HAP-1 (cell line): ENCODE measurements around the gene EHD4.

Experiments
- DNase-seq, 2 experiments: peaks; one replicate each; pipeline ENCODE4 v3.0.0-alpha.2; 2016 to 2020; ENCODE audit warnings: low spot score in 2 of 2
- H3K27me3 ChIP-seq: fragments of 250-450 bp; sonication (Bioruptor Pico); 2 replicates; pipeline ENCODE4 v1.5.1; 2020; ENCODE audit warnings: low read depth, mild to moderate bottlenecking, moderate library complexity
- H3K36me3 ChIP-seq: fragments of 250-450 bp; sonication (Bioruptor Pico); replicated peaks from 2 replicates; pipeline ENCODE4 v1.5.1; 2020; ENCODE audit warnings: mild to moderate bottlenecking
- H3K4me1 ChIP-seq: fragments of 250-450 bp; sonication (Bioruptor Pico); 2 replicates; pipeline ENCODE4 v1.5.1; 2020; ENCODE audit warnings: mild to moderate bottlenecking
- H3K4me3 ChIP-seq: fragments of 250-450 bp; sonication (Bioruptor Pico); 2 replicates; pipeline ENCODE4 v1.5.1; 2020; ENCODE audit warnings: mild to moderate bottlenecking, moderate library complexity
- H3K9me3 ChIP-seq: fragments of 250-450 bp; sonication (Bioruptor Pico); 2 replicates; pipeline ENCODE4 v1.5.1; 2020; ENCODE audit warnings: mild to moderate bottlenecking, moderate library complexity
- in situ Hi-C: fragments of 300-500 bp; cut with MboI; formaldehyde crosslinking; loops from 3 replicates; pipeline ENCODE4 v1.14.3; 2020; ENCODE audit warnings: low sequenced_read_pairs, inconsistent platforms, mixed read lengths

Gene EHD4

DNA sequence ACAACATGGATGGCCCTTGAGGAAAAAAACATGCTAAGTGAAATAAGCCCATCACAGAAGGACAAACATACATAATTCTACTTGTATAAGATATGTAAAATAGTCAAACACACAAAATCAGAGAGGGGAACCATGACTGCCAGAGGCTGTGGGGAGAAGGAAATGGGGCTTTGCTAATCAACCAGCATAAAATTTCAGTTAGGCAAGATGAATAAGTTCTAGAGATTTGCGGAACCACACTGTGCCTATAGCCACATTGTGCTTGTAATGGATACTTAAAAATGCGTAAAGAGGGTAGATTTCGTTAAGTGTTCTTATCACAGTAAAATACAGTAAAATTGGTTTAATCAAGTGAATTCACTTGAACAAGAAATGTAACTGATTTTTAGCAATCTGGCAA, 44.8 kb downstream of the EHD4 start:
- H3K4me3 ChIP-seq = no peak overlapping the region
- DNase-seq = no peak
- in situ Hi-C loops = no loop called here

DNA sequence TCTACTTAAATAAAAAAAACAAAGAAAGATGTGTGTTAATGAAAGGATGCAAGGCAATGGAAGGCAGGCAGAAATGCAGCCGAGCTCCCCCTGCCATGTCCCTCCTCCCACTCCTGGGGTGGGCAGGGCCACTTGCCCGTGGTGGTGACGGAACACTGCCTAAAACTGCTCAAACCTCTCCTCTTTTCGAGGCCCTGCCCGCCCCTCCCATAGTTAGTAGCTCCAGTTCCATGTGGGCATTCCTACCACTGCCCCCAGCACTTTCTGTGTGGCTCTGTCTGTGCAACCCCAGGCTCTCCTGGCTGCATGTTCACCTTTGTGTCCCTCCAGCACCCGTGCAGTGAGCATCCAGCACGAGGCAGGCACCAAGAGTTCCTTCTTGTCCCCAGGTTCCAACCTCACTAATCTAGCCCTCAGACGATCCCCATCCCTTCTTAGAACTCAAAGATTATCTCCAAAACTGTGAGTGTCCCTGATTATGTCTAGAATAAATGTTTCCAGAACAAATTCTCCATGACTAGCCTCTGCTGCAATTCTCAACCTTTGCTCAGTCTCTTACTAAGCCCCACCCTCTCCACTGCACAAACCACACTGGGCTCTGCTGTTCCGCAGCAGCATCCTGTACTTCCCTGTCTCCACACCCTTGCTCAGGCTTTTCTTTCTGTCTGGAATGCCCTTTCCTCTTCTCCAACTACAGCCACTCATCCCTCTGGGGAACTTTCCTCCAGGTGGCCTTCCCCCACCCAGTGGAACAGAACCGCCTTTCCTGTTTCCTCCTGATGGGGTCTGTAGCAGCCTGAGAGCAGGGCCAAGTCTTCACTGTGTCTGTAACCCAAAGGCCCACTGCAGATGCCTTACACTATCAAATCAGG, 45.9 kb downstream of the EHD4 start:
- Histone ChIP-seq H3K27me3 (no peaks in the 10 kb centered on the region), H3K9me3 (no peaks in the 10 kb centered on the region), H3K36me3 (no peaks in the 10 kb centered on the region), H3K4me3 (no peak overlapping the region), H3K4me1 (no peaks in the 10 kb centered on the region)
- DNase-seq = no peak
- in situ Hi-C loops = no loop called here

More for the DNA sequence above, 44.8 kb downstream of the EHD4 start:
- no peaks in the 10 kb centered on the region; the same call in 1 of the 2 replicates for H3K36me3 ChIP-seq
- no peaks in the 10 kb centered on the region for H3K27me3 ChIP-seq
- H3K9me3 ChIP-seq = no peaks in the 10 kb centered on the region
- no peaks in the 10 kb centered on the region; the same call in 1 of the 2 replicates for H3K4me1 ChIP-seq

DNA sequence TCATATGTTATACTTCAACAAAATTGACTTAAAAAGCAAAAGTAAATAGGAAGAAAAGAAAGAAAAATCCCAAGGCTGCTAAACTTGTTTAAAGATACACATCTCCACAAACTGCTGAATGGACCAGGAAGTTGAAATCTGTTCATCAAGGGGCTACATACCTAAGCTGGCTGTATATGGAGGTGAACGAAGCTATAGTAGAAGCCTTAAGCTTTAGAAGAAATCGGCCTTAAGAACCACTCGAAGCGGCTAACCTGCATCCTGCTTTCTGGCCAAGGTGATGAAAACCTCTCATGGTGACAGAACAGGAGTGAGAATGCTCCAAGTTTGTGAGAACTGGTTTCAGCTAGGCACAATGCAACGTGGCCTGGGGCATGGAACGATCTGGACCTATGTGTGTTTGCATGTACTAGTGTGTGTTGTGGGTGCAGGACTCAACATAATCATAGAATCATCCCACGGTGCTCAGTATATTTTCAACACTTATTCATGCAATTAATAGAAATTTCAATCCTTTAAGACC, 47.2 kb downstream of the EHD4 start:
- DNase-seq = no peak
- Histone ChIP-seq H3K4me3 (no peak overlapping the region), H3K9me3 (no peaks in the 10 kb centered on the region), H3K4me1 (no peaks in the 10 kb centered on the region; the same call in 1 of the 2 replicates), H3K36me3 (no peaks in the 10 kb centered on the region), H3K27me3 (no peaks in the 10 kb centered on the region)
- in situ Hi-C loops = no loop called here

DNA sequence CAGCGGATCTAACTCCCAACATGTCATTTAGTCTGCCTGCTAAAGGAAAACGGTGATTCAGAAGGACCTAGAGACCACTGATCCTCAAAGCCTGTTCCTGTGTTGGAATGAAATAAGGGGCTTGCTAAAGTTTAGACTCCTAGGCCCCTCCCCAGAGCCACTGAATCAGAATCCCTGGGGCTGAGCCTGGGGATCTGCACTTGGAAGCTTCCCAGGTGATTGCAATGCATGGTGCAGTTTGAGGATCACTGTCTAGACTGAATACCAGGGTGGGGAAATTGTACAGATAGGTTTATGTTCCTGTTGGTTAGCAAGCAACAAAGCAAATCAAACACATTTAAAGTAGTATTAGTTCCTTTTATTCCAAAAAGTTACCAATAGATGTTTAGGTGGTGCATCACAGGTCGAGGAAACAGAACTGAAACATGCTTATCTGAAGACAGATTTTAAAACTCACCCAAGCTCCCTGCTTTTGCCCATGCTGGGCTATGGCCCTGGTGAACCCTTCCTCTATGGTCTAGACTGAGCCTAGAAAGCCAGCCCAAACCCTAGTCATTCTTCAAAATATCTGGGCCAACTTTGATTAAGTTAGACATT, 48.9 kb downstream of the EHD4 start:
- Histone ChIP-seq H3K4me3 (no peak overlapping the region), H3K36me3 (peaks cover 4% of the 10 kb centered on the region; the same call in 1 of the 2 replicates), H3K27me3 (no peaks in the 10 kb centered on the region), H3K9me3 (no peaks in the 10 kb centered on the region), H3K4me1 (no peaks in the 10 kb centered on the region; the same call in 1 of the 2 replicates)
- in situ Hi-C loops = no loop called here
- no peak for DNase-seq

DNA sequence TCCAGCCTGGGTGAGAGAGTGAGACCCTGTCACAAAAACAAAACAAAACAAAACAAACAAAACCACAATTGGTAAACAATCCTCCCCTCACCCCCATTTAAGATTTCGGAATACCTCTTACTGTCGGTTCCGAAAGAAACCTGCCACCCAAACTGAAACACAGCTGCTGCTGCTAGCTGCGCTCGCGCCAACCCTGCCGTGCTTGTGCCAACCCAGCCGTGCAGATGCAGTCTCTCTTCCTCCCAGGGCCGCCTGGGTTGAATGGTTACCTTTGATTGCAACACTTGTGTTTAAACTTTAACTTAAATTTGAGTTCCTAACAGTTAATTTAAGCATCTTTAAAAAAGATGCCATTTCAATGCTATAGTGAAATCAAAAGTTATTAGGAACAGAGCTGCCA, 50.0 kb downstream of the EHD4 start:
- in situ Hi-C loops = no loop called here
- Histone ChIP-seq H3K9me3 (no peaks in the 10 kb centered on the region), H3K36me3 (peaks cover 7% of the 10 kb centered on the region; the same call in 1 of the 2 replicates), H3K4me3 (no peak overlapping the region), H3K27me3 (no peaks in the 10 kb centered on the region), H3K4me1 (no peaks in the 10 kb centered on the region; the same call in 1 of the 2 replicates)
- no peak for DNase-seq

DNA sequence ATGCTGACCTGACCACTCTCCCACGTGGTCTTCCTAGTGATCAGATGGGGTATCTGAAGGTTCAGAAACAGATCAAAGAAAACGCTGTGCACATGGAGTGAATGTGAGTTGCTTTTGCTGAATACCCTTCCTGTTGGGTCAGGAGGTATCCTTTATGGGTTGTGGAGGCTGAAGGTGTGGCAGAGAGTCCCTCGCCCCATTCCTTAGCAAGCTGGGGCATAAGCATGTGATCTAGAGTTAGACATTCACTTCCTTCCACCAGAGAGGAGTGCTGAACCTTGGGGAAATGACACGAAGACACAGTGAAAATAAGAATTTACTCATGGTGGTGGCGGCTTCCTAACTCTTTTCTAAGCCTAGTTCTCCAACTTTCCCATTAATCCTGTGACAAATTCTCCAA, 50.7 kb downstream of the EHD4 start:
- DNase-seq = no peak
- no peaks in the 10 kb centered on the region for H3K9me3 ChIP-seq
- no peaks in the 10 kb centered on the region for H3K27me3 ChIP-seq
- no peaks in the 10 kb centered on the region; the same call in 1 of the 2 replicates for H3K4me1 ChIP-seq
- peaks cover 7% of the 10 kb centered on the region; the same call in 1 of the 2 replicates for H3K36me3 ChIP-seq
- H3K4me3 ChIP-seq = no peak overlapping the region
- in situ Hi-C loops = no loop called here

DNA sequence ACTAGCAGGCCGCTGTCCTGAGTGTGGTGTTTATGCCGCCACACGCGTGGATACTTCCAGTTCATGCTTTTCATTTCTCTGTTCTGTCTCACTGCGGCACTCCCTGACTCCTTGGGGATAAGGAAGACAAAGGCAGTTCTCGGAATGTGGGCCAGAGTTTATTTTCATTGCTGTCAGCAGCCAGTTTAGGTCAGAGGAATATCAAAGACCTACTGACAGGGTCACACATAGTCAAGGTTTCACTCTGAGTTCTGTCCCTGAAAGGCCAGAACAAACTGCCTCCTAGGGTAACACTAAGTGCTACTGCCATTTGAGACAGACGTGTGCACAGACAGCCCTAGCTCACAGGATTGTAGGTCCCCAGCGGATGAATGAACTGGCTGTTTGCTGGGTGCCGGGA, 51.2 kb downstream of the EHD4 start:
- no peak for DNase-seq
- H3K4me1 ChIP-seq = no peaks in the 10 kb centered on the region; the same call in 1 of the 2 replicates
- no peak overlapping the region for H3K4me3 ChIP-seq
- in situ Hi-C loops = no loop called here
- H3K36me3 ChIP-seq = peaks cover 7% of the 10 kb centered on the region; the same call in 1 of the 2 replicates
- H3K9me3 ChIP-seq = no peaks in the 10 kb centered on the region
- no peaks in the 10 kb centered on the region for H3K27me3 ChIP-seq

DNA sequence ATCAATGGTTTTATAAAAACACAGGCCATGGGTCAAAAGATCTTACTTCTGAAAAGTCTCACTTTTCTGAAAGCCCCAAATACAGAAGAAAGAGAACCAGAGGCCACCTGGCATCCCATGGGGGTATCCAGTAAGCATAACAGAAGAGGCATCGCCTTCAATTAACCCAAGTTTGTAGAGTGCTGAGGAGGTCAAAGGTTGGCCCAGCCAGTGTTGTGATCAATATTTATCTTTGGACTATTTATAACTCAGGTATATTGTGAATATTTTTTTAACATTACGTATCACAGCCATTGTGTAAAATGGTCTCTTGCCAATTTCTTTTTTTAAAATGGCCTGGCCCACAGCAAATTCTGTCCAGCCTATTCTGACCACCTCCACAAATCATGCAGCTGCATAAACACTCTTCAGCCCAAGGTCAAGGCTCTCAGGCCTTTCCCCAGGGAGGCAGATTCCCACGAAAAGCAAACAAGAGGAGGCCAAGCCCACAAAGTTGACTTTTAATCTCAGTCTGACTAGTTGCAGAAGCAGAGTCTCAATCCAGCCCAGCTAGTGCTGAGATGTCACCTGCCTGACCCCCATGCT, 52.3 kb downstream of the EHD4 start:
- in situ Hi-C loops = no loop called here
- DNase-seq = no peak

DNA sequence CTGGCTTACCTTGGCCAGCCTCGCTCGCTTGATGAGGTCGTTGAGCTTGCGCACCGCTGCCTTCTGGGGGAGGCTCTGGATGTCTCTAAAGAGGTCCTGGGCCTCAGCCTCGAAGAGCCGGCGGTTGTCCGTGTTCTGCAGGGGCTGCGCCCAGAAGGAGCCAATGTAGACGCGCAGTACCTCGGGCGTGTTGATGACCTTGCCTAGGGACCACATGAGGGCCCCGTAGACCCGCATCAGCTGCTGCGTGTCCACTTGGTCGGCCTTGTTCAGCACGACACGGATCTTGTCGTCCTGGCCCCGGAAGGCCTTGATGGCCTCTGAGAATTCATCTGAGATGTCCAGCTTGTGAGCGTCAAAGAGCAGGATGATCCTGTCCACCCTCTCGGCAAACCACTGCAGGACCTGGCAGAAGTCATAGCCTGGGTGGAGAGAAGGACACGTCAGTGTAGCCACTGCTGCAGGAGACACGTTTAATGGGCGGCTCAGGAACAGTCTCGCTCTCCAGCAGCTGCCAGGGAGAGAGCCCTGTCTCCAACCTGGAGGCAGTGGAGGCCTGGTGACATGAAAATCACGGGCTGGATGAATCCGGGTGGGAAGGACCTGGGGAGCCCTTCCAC, 53.0 kb downstream of the EHD4 start:
- in situ Hi-C loops = no loop called here
- no peak overlapping the region for H3K4me3 ChIP-seq
- no peaks in the 10 kb centered on the region for H3K9me3 ChIP-seq
- DNase-seq = no peak
- no peaks in the 10 kb centered on the region for H3K27me3 ChIP-seq
- no peaks in the 10 kb centered on the region; the same call in 1 of the 2 replicates for H3K4me1 ChIP-seq
- H3K36me3 ChIP-seq = peaks cover 12% of the 10 kb centered on the region

More for the DNA sequence above, 52.3 kb downstream of the EHD4 start:
- H3K27me3 ChIP-seq = no peaks in the 10 kb centered on the region
- H3K4me3 ChIP-seq = no peak overlapping the region
- no peaks in the 10 kb centered on the region for H3K9me3 ChIP-seq
- H3K4me1 ChIP-seq = no peaks in the 10 kb centered on the region; the same call in 1 of the 2 replicates
- peaks cover 12% of the 10 kb centered on the region for H3K36me3 ChIP-seq

DNA sequence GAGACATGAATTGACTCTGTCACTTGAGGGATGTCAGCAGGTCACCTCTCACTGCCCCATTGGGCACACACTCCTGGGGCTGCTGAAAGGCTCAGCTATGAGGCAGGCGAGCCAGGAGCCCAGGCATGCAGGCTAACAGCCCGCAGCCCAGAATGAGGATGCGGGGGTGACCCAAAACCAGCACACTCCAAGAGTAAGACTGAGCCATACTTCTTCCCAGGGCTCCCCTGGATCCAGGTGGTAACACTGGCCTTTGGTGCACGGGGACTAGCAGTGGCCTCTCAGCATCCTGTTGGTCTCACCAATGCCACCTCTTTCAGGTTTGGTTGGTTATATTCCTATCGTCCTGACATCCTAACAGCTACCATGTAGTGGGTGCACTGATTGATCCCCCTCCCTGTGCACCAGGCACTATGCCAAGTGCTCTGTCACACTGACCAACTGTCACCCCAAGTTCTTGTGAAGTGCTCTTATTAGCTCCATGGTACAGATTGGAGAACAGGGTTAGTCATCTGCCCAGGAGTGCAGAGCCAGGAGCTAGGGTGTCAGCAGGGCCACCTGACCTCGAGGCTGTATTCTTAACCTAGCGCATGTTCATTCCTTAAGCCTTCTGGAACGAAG, 53.7 kb downstream of the EHD4 start:
- peaks cover 12% of the 10 kb centered on the region for H3K36me3 ChIP-seq

DNA sequence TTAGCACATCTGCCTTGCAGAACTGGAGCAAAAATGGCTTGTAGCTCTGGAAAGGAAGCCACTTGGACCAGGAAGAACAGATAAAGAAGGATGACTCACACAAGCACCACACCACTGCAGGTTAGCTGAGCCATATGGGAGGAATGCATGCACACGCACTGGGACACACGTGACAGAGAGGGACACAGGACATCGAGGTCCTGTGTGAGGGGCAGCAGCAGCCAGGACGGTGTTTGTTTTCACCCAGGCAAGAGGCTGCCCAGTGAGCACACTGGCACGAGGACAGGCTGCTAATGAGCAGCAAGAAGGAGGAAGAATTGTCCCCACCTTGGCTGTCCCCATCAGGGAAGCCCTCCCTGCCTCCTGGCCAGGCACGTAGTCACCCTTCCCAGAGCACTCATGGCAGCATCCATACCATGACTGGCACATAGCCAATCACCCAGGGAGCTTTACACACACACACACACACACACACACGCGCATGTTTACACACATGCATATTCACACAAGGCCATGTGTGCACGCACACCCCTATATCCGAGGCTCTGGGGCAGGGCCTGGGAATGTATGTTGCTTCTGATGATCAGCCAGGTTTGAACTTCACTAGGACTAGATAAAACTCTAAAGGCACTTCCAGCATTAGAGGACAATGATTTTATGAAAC, 54.5 kb downstream of the EHD4 start:
- no peaks in the 10 kb centered on the region for H3K27me3 ChIP-seq
- in situ Hi-C loops = no loop called here
- no peak overlapping the region for H3K4me3 ChIP-seq
- H3K9me3 ChIP-seq = no peaks in the 10 kb centered on the region
- no peak for DNase-seq
- H3K36me3 ChIP-seq = peaks cover 12% of the 10 kb centered on the region
- H3K4me1 ChIP-seq = no peaks in the 10 kb centered on the region; the same call in 1 of the 2 replicates

More for the DNA sequence above, 53.7 kb downstream of the EHD4 start:
- H3K4me3 ChIP-seq = no peak overlapping the region
- no peak for DNase-seq
- in situ Hi-C loops = no loop called here
- no peaks in the 10 kb centered on the region for H3K9me3 ChIP-seq
- H3K4me1 ChIP-seq = no peaks in the 10 kb centered on the region; the same call in 1 of the 2 replicates
- no peaks in the 10 kb centered on the region for H3K27me3 ChIP-seq

DNA sequence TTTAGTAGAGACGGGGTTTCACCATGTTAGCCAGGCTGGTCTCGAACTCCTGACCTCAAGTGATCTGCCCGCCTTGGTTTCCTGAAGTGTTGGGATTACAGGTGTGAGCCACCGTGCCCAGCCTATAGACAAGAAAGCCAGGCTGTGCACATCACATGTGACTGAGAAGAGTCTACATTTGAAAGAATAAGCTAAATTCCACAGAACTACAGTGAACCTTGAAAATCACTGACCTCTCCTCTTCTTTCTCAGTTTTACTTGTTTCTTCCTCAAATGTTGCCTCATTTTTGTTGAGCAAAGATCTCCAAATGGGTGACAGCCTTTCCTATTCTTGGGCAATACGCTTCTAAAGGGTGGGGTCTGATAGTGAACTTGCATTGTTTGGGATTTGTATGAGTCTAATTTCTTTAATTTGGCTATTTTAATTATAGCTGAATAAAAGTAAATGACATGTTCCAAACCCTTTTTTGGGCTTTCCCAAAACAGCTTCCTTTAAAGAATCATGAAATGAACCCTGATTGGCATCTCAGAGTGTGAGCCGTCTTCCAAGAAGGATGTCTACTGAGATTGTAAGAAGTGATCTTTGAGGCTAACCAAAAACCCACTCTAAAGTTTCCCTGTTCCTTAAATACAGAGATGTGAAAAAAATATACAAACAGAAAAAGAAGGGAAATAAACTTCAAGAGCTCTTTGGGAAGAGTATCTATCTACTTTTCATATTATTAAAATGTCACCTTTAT, 56.9 kb downstream of the EHD4 start:
- H3K36me3 ChIP-seq = peaks cover 12% of the 10 kb centered on the region
- H3K4me1 ChIP-seq = no peaks in the 10 kb centered on the region; the same call in 1 of the 2 replicates
- in situ Hi-C loops = no loop called here
- no peak for DNase-seq
- no peaks in the 10 kb centered on the region for H3K9me3 ChIP-seq
- no peak overlapping the region for H3K4me3 ChIP-seq
- no peaks in the 10 kb centered on the region for H3K27me3 ChIP-seq
